Esophagus squamous epithelium (tissue), 5 donors: ENCODE results near the gene AGMO. TPM values are rescaled to one million over a fixed set of nuclear protein-coding genes. Genes with fewer than 3 reads are reported as not detected.

Experiments
- DNase-seq: peaks from one replicate; lab custom pipeline; 2025; lab: John Stamatoyannopoulos, UW
- H3K27ac ChIP-seq, 4 donors: fragments of 200-600 bp; sonication (generic); one replicate each; pipeline ENCODE4 v1.5.1; 2016 to 2019; ENCODE audit warnings: mild to moderate bottlenecking in 1 of 4
- H3K27me3 ChIP-seq, 4 donors: fragments of 200-600 bp; sonication (generic); 1 replicate in 3 of 4; 2 replicates in 1 of 4; pipeline versions ENCODE4 v1.5.1 to v1.6.0; 2017 to 2021; ENCODE audit warnings: antibody characterized with exemption in 1 of 4
- H3K36me3 ChIP-seq, 3 donors: fragments of 200-600 bp; sonication (generic); one replicate each; pipeline ENCODE4 v1.5.1; 2016 to 2019
- H3K4me1 ChIP-seq, 3 donors: fragments of 200-600 bp; sonication (generic); one replicate each; pipeline ENCODE4 v1.5.1; 2017 to 2019
- H3K4me3 ChIP-seq, 4 donors: fragments of 200-600 bp; sonication (generic); 1 replicate in 3 of 4; 2 replicates in 1 of 4; pipeline ENCODE4 v1.5.1; 2016 to 2019; ENCODE audit warnings: mild to moderate bottlenecking in 2 of 4, moderate library complexity in 1 of 4
- H3K9me3 ChIP-seq, 3 donors: fragments of 200-600 bp; sonication (generic); one replicate each; pipeline ENCODE4 v1.5.1; 2016 to 2019
- POLR2A ChIP-seq, 4 donors: fragments of 450-650 bp; IDR thresholded peaks; one replicate each; pipeline ENCODE4 v1.6.1; 2017; ENCODE audit warnings: antibody characterized with exemption in 4 of 4, mild to moderate bottlenecking in 4 of 4, moderate library complexity in 3 of 4
- WGBS, 2 donors: methylation state at CpG; one replicate each; pipeline ENCODE4 v1.1.5; 2018; 5-methylcytosine and 5-hydroxymethylcytosine counted together
- intact Hi-C: fragments of 100-400 bp; cut with DNase I; formaldehyde crosslinking; loops from one replicate; pipeline ENCODE4 v1.15.0; 2022
- total RNA-seq, 4 donors: library from RNA; depleted of rRNA; stranded (reverse); fragments of >200 nt; gene quantifications; one replicate each; pipeline ENCODE4 v1.1.0, GENCODE V29; 2016
- TF ChIP-seq, protein P1 (sequence below), 6 experiments: fragments of 450-650 bp in 4 of 6; fragments of 200-600 bp in 2 of 6; sonication (generic) in 2 of 6; IDR thresholded peaks; one replicate each; pipeline ENCODE4 v1.5.1; 2016 to 2019; ENCODE audit warnings: antibody characterized with exemption in 6 of 6, mild to moderate bottlenecking in 4 of 6, moderate library complexity in 4 of 6
- donor health status: DM: yes; HTN: yes; CAD: no.

The AGMO gene
- total RNA-seq, 4 donors from 2014 or later = 0.38 to 0.53 TPM; not detected in 2

DNA sequence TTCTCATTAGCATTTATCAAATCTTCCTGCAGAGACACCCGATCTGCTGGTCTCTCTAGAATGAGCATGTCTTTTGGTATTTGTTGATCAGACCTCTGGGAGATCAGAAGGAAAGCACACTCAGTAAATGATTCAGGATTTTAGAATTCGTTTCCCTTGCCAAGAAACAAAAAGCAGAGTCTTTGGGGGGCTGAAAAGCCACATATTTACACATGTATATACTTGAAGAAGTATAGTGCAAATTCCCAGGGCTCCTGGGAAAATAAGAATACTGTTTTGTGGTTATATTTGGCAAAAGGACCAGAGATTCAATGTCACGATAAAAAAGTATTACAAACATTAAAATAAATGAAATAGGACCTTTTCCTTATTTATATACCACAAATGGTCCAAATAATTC, 100.2 kb downstream of the AGMO start:
- H3K27ac ChIP-seq = no peak overlapping the region
- WGBS, 2 donors = 21 to 38% methylated on average over 3 of the region's 3 CpGs
- DNase-seq = no peak
- H3K4me3 ChIP-seq = no peak overlapping the region
- no peaks in the 10 kb centered on the region for H3K36me3 ChIP-seq
- TF ChIP-seq, protein P1, sequence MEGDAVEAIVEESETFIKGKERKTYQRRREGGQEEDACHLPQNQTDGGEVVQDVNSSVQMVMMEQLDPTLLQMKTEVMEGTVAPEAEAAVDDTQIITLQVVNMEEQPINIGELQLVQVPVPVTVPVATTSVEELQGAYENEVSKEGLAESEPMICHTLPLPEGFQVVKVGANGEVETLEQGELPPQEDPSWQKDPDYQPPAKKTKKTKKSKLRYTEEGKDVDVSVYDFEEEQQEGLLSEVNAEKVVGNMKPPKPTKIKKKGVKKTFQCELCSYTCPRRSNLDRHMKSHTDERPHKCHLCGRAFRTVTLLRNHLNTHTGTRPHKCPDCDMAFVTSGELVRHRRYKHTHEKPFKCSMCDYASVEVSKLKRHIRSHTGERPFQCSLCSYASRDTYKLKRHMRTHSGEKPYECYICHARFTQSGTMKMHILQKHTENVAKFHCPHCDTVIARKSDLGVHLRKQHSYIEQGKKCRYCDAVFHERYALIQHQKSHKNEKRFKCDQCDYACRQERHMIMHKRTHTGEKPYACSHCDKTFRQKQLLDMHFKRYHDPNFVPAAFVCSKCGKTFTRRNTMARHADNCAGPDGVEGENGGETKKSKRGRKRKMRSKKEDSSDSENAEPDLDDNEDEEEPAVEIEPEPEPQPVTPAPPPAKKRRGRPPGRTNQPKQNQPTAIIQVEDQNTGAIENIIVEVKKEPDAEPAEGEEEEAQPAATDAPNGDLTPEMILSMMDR (IDR thresholded peaks at IDR 0.05) = no peak
- no peak for TF ChIP-seq POLR2A (IDR thresholded peaks at IDR 0.05)
- H3K9me3 ChIP-seq = no peaks in the 10 kb centered on the region
- intact Hi-C loops = no loop called here
- H3K27me3 ChIP-seq = peaks cover 0 to 5% (median 0%) of the 10 kb centered on the region in 4 donors
- H3K4me1 ChIP-seq = no peaks in the 10 kb centered on the region

- DNase-seq = no peak
- peaks cover 0 to 5% (median 0%) of the 10 kb centered on the region in 4 donors for H3K27me3 ChIP-seq
- intact Hi-C loops = no loop called here
- H3K9me3 ChIP-seq = no peaks in the 10 kb centered on the region
- WGBS, 2 donors = 58 to 71% methylated on average over 6 of the region's 6 CpGs
- no peaks in the 10 kb centered on the region for H3K36me3 ChIP-seq
- H3K4me1 ChIP-seq = no peaks in the 10 kb centered on the region
- no peak overlapping the region for H3K4me3 ChIP-seq
- H3K27ac ChIP-seq = no peak overlapping the region
- no peak for TF ChIP-seq POLR2A (IDR thresholded peaks at IDR 0.05)
- TF ChIP-seq, protein P1 (IDR thresholded peaks at IDR 0.05) = no peak
These were observed 102.7 kb downstream of the AGMO start for GRCh38 chr7:15459018-15459615.

DNA sequence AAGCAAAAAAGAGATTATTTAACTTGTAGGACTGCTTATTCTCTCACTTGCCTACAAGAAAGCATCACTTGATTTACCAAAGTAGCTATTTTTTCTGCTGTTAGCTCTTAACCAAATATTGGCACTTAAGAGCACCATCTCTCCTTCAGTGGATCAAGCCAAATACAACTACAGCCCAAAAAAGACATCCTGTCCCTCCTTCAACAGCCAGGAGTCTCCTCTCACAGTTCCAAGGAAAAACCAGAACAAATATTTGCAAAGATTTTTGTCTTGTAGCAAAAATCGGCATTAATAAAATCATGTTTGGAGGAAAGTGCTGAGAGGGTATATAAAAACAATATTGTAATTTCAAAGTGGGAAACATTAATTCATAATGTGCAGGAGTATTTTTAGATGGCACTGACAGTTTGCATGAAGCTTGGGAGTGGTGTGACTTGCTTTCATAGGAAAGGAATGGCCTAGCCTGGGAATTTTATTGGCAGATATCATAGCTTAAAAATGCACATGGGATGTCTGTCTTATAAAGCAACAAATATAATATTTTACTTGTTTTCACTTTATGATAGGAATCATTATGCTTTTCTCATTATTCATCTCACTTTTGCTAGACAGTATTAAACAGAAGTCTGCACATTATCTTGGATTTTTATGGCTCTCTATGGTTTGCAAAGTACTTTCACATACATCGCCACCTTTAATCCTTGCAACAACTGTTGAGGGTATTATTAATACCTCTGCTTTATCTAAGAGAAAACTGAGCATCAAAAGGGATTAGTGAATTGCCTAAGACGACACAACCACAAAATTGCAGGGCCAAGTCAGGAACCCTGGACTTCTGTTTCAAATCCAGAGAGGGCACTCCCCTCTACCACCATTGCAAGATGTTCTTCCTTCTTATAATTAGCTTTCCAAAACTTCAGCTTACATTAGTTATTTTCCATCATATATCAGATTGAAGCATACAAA, 103.5 kb downstream of the AGMO start:
- TF ChIP-seq, protein P1 (IDR thresholded peaks at IDR 0.05) = no peak
- TF ChIP-seq POLR2A (IDR thresholded peaks at IDR 0.05) = no peak
- no peak for DNase-seq
- H3K4me3 ChIP-seq = no peak overlapping the region
- intact Hi-C loops = no loop called here
- H3K27me3 ChIP-seq = peaks cover 0 to 5% (median 0%) of the 10 kb centered on the region in 4 donors
- WGBS, 2 donors = 35 to 55% methylated on average over 3 of the region's 3 CpGs
- no peaks in the 10 kb centered on the region for H3K36me3 ChIP-seq
- no peaks in the 10 kb centered on the region for H3K4me1 ChIP-seq
- H3K9me3 ChIP-seq = no peaks in the 10 kb centered on the region
- no peak overlapping the region for H3K27ac ChIP-seq

DNA sequence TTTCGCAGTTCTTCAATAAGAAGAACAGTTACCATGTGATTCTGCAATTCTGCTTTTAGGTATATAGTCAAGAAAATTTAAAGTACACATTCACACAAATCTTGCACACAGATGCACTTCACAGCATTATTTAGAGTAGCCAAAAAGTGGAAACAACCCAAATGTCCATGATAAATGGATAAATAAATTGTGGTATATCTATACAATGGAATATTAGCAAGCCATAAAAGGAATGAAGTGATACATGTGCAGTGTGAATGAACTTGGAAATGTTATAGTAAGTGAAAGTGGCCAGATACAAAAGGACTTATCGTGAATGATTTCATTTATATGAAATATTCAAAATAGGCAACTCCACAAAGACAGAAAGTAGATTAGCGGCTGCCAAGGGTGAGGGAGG, 109.1 kb downstream of the AGMO start:
- 86 to 90% methylated on average over 3 of the region's 3 CpGs for WGBS, 2 donors
- no peaks in the 10 kb centered on the region for H3K36me3 ChIP-seq
- intact Hi-C loops = no loop called here
- H3K9me3 ChIP-seq = peaks cover 0 to 3% (median 0%) of the 10 kb centered on the region in 3 donors
- no peak overlapping the region for H3K4me3 ChIP-seq
- DNase-seq = no peak
- TF ChIP-seq, protein P1 (IDR thresholded peaks at IDR 0.05) = no peak
- TF ChIP-seq POLR2A (IDR thresholded peaks at IDR 0.05) = no peak
- no peaks in the 10 kb centered on the region for H3K4me1 ChIP-seq
- no peak overlapping the region for H3K27ac ChIP-seq
- H3K27me3 ChIP-seq = peaks cover 0 to 4% (median 0%) of the 10 kb centered on the region in 4 donors

- 11 to 21% methylated on average over 2 of the region's 2 CpGs for WGBS, 2 donors
- Histone ChIP-seq H3K9me3 (peaks cover 0 to 3% (median 0%) of the 10 kb centered on the region in 3 donors), H3K4me1 (no peaks in the 10 kb centered on the region), H3K27me3 (no peaks in the 10 kb centered on the region), H3K27ac (no peak overlapping the region), H3K4me3 (no peak overlapping the region), H3K36me3 (no peaks in the 10 kb centered on the region)
- intact Hi-C loops = no loop called here
- TF ChIP-seq POLR2A (IDR thresholded peaks at IDR 0.05) = no peak
- TF ChIP-seq, protein P1 (IDR thresholded peaks at IDR 0.05) = no peak
- no peak for DNase-seq
These were observed 115.1 kb downstream of the AGMO start for GRCh38 chr7:15446722-15447121.
